Hepatic stellate cell (primary cell): ENCODE measurements around the gene RPS6KA4.
A peak's percentile ranks its signal among the peaks of the same experiment; 100 is the strongest.
"Not testable (repeated sequence)": the region's sequence is repeated elsewhere in the genome, so short reads cannot be mapped to it uniquely, and the experiment has no call there.

Experiments
- DNase-seq: peaks from one replicate; pipeline ENCODE4 v3.0.0; 2011; ENCODE audit warnings: low spot score

Gene RPS6KA4

GRCh38 chr11:64388894-64389293, 29.9 kb downstream of the RPS6KA4 start:
- DNase-seq, result no peak

- no peak for DNase-seq
Observed at GRCh38 chr11:64389851-64390250, 30.9 kb downstream of the RPS6KA4 start.

GRCh38 chr11:64390558-64390957, 31.6 kb downstream of the RPS6KA4 start:
- no peak for DNase-seq

- no peak for DNase-seq
Observed at GRCh38 chr11:64391839-64392238, 32.9 kb downstream of the RPS6KA4 start.

GRCh38 chr11:64395545-64396078, 36.6 kb downstream of the RPS6KA4 start:
- no peak for DNase-seq

GRCh38 chr11:64396079-64396591, 37.2 kb downstream of the RPS6KA4 start:
- DNase-seq, result peak; percentile 39

GRCh38 chr11:64400102-64400501, 41.1 kb downstream of the RPS6KA4 start:
- peak; percentile 19 for DNase-seq

GRCh38 chr11:64400667-64401066, 41.7 kb downstream of the RPS6KA4 start:
- DNase-seq, result no peak

GRCh38 chr11:64401775-64402174, 42.8 kb downstream of the RPS6KA4 start:
- DNase-seq, result no peak

GRCh38 chr11:64403106-64403505, 44.1 kb downstream of the RPS6KA4 start:
- no peak for DNase-seq

GRCh38 chr11:64406221-64406946, 47.4 kb downstream of the RPS6KA4 start:
- peak; percentile 23 for DNase-seq

- no peak for DNase-seq
Observed at GRCh38 chr11:64407221-64407620, 48.3 kb downstream of the RPS6KA4 start.

GRCh38 chr11:64407630-64408029, 48.7 kb downstream of the RPS6KA4 start:
- DNase-seq, result no peak

- no peak for DNase-seq
Observed at GRCh38 chr11:64409278-64409677, 50.3 kb downstream of the RPS6KA4 start.

GRCh38 chr11:64409707-64410403, 50.9 kb downstream of the RPS6KA4 start:
- no peak for DNase-seq

GRCh38 chr11:64410404-64410734, 51.4 kb downstream of the RPS6KA4 start:
- no peak for DNase-seq

GRCh38 chr11:64413417-64413816, 54.5 kb downstream of the RPS6KA4 start:
- no peak for DNase-seq

GRCh38 chr11:64415286-64415685, 56.3 kb downstream of the RPS6KA4 start:
- no peak for DNase-seq

- no peak for DNase-seq
Observed at GRCh38 chr11:64415996-64416728, 57.2 kb downstream of the RPS6KA4 start.

GRCh38 chr11:64418233-64418632, 59.3 kb downstream of the RPS6KA4 start:
- not testable (repeated sequence) for DNase-seq

GRCh38 chr11:64419257-64419790, 60.4 kb downstream of the RPS6KA4 start:
- no peak for DNase-seq

- DNase-seq, result peak; percentile 42
Observed at GRCh38 chr11:64419818-64420485, 61.0 kb downstream of the RPS6KA4 start.
